ENCODE measurements around the gene TFAP2B.

TFAP2B gene

DNA sequence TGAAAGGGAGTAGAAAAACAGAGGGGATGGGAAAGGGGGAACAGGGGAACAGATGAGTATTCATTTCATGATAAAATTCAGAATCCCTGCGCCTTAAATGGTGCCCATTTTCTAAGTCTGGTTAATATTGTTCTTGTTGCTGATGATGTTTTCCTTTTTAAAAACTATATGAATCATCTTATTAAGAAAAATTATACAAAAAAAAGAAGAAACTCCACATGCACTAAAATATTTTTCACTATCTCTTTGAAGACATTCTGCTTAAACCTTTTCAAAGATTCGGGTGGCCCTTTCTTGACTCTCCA lies 1.1 kb upstream of the TFAP2B start:
- TF ChIP-seq, protein P1, sequence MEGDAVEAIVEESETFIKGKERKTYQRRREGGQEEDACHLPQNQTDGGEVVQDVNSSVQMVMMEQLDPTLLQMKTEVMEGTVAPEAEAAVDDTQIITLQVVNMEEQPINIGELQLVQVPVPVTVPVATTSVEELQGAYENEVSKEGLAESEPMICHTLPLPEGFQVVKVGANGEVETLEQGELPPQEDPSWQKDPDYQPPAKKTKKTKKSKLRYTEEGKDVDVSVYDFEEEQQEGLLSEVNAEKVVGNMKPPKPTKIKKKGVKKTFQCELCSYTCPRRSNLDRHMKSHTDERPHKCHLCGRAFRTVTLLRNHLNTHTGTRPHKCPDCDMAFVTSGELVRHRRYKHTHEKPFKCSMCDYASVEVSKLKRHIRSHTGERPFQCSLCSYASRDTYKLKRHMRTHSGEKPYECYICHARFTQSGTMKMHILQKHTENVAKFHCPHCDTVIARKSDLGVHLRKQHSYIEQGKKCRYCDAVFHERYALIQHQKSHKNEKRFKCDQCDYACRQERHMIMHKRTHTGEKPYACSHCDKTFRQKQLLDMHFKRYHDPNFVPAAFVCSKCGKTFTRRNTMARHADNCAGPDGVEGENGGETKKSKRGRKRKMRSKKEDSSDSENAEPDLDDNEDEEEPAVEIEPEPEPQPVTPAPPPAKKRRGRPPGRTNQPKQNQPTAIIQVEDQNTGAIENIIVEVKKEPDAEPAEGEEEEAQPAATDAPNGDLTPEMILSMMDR (conservative IDR thresholded peaks at IDR 0.05; ENCODE audit: low read depth): no peak
- CTCF ChIA-PET: interaction anchor here (0.7 kb wide), 1 partner anchor 725 kb away, joined by 3 read pairs; no protein-coding TSS in a partner anchor
- POLR2A ChIA-PET (ENCODE audit: low non-redundant PET): no interaction called here
- H3K27ac ChIP-seq: no peak overlapping the region
- no peak for DNase-seq (ENCODE audit: low spot score)

DNA sequence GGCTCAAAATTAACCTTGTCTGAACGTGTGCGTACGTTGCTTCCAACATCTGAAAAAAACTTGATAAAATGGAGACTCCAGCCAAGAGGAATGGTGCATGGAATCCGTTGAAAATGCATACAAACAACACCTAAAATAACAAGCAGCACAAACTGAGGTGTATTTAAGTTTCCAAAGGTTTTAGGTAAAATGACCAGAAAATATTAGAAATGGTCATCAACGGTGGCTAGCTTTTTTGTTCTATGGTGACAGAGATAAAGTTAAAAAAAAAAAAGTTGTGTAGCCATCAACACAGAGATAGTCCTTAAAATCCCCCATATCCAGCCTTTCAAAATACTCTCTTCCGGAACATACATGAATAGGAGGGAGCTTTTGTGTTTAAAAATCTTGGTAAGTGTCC lies 651 bp upstream of the TFAP2B start:
- DNase-seq (ENCODE audit: low spot score): no peak
- H3K27ac ChIP-seq: no peak overlapping the region
- ChIA-PET POLR2A (ENCODE audit: low non-redundant PET) (no interaction called here), CTCF (interaction anchor here (0.7 kb wide), 1 partner anchor 724 kb away, joined by 3 read pairs; no protein-coding TSS in a partner anchor)
- TF ChIP-seq, protein P1 (conservative IDR thresholded peaks at IDR 0.05; ENCODE audit: low read depth): no peak

- ChIA-PET CTCF (interaction anchor here (0.6 to 0.8 kb wide), 2 partner anchors 10 to 32 kb away, joined by 3 to 4 read pairs; no protein-coding TSS in a partner anchor), POLR2A (ENCODE audit: low non-redundant PET) (no interaction called here)
- H3K27ac ChIP-seq: no peak overlapping the region
- DNase-seq (ENCODE audit: low spot score): no peak
- TF ChIP-seq, protein P1 (conservative IDR thresholded peaks at IDR 0.05; ENCODE audit: low read depth): no peak
These were observed 814 bp downstream of the TFAP2B start for GRCh38 chr6:50819466-50819903.

- no peak for DNase-seq (ENCODE audit: low spot score)
- ChIA-PET POLR2A (ENCODE audit: low non-redundant PET) (no interaction called here), CTCF (interaction anchor here (0.6 to 0.8 kb wide), 2 partner anchors 26 to 31 kb away, joined by 3 to 4 read pairs; no protein-coding TSS in a partner anchor)
- no peak overlapping the region for H3K27ac ChIP-seq
- TF ChIP-seq, protein P1 (conservative IDR thresholded peaks at IDR 0.05; ENCODE audit: low read depth): no peak
These were observed 1.5 kb downstream of the TFAP2B start for GRCh38 chr6:50819904-50820868.

DNA sequence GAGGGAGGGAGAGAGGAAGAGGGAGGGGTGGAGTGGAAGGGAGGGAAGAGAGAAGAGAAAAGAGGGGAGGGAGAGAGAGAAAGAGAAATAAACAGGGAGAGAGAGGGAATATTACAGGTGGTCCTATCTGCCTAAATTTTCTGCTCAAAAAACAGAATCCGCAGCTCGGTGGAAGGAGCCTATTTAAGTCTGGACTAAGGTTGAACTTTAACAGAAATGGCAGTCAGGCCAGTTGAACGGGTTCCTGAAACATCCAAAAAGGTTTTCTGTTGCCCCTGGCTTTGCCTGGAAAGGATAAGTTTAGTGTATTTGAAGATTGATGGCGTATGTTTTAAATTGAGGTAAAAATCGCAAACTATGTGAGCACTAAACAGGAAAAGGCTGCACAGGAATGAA lies 2.2 kb downstream of the TFAP2B start:
- no peak for DNase-seq (ENCODE audit: low spot score)
- POLR2A ChIA-PET (ENCODE audit: low non-redundant PET): no interaction called here
- TF ChIP-seq, protein P1 (conservative IDR thresholded peaks at IDR 0.05; ENCODE audit: low read depth): no peak
- CTCF ChIA-PET: no interaction called here
- H3K27ac ChIP-seq: no peak overlapping the region

DNA sequence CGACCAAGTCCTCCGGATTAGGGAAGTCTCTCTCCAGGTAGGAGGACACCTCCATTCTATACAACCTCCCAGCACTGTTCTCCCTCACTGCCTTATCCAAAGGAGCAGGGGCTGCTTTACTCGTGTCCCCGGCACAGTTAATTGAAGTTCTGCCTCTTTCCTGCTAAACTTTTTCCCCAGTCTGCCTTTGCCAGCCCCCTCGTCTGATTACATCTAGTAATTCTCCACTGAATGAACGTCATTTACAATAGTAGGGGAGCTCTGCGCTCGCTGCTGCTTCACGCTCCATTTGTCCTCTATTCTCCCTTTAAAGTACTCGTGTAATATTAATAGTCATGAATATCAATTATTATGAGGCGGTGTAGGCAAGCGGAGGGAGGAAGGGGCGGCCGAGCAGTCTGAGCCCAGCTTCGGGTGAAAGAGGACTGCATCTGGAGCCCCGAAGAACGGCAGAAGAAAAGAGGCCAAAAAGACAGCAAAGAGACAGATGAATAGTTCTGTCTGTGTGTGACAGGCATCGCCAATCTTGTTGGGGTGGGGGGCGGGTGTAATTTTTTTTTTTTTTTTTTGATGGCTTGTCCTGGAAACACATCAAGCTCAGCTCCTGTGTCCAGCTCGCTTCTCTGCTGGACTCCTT lies 2.9 kb downstream of the TFAP2B start:
- ChIA-PET POLR2A (ENCODE audit: low non-redundant PET) (no interaction called here), CTCF (interaction anchor here (0.6 kb wide), 1 partner anchor 8 kb away, joined by 8 read pairs; no protein-coding TSS in a partner anchor)
- H3K27ac ChIP-seq: no peak overlapping the region
- no peak for DNase-seq (ENCODE audit: low spot score)
- TF ChIP-seq, protein P1 (conservative IDR thresholded peaks at IDR 0.05; ENCODE audit: low read depth): no peak

Data from RWPE1 (cell line).